Activated B cell treated with CpG ODN at 0.5 μM for 24 hours (primary cell): ENCODE measurements around the gene KCTD16. TPM values are rescaled to one million over a fixed set of nuclear protein-coding genes. Genes with fewer than 3 reads are reported as not detected.

ENCODE experiments used
- ATAC-seq: fragments of 200-7000 bp; cut with Tn5 transposase; one replicate; pipeline ENCODE4 v1.10.0; 2021; ENCODE audit warnings: low read depth, mild to moderate bottlenecking, moderate library complexity
- CTCF ChIA-PET: fragments of 350-600 bp; sonication (Branson Sonifier 250); formaldehyde crosslinking; loops from one replicate; lab custom pipeline; 2021; ENCODE audit warnings: antibody characterized with exemption; lab: Charles Lee
- POLR2A ChIA-PET: fragments of 350-600 bp; sonication (Branson Sonifier 250); formaldehyde crosslinking; loops from one replicate; lab custom pipeline; 2021; ENCODE audit warnings: antibody characterized with exemption; lab: Charles Lee
- DNase-seq: peaks from one replicate; pipeline ENCODE4 v3.0.0; 2022
- H3K27ac Mint-ChIP-seq: one replicate; pipeline ENCODE4 v1.8.0; 2020; ENCODE audit warnings: mixed read lengths
- H3K27me3 Mint-ChIP-seq: one replicate; pipeline ENCODE4 v1.8.0; 2021; ENCODE audit warnings: mixed read lengths
- H3K36me3 Mint-ChIP-seq: one replicate; pipeline ENCODE4 v1.8.0; 2021; ENCODE audit warnings: low read depth, mixed read lengths
- H3K4me1 Mint-ChIP-seq: one replicate; pipeline ENCODE4 v1.8.0; 2021; ENCODE audit warnings: mixed read lengths
- H3K4me3 Mint-ChIP-seq: one replicate; pipeline ENCODE4 v1.8.0; 2020; ENCODE audit warnings: mild to moderate bottlenecking, mixed read lengths
- H3K9me3 Mint-ChIP-seq: one replicate; pipeline ENCODE4 v1.8.0; 2020; ENCODE audit warnings: mixed read lengths
- intact Hi-C: fragments of 100-400 bp; cut with micrococcal nuclease; formaldehyde crosslinking; loops from one replicate; pipeline ENCODE4 v1.15.1; 2024
- total RNA-seq: library from RNA; stranded (reverse); gene quantifications from 2 replicates; pipeline ENCODE4 v1.2.3, GENCODE V29; 2022
- TF ChIP-seq, protein P1 (sequence below): fragments of 200-600 bp; IDR thresholded peaks from one replicate; pipeline ENCODE4 v1.8.0; 2022; ENCODE audit warnings: antibody characterized with exemption, mild to moderate bottlenecking

The KCTD16 gene
- total RNA-seq, 1 donor from 2014 or later, result not detected

DNA sequence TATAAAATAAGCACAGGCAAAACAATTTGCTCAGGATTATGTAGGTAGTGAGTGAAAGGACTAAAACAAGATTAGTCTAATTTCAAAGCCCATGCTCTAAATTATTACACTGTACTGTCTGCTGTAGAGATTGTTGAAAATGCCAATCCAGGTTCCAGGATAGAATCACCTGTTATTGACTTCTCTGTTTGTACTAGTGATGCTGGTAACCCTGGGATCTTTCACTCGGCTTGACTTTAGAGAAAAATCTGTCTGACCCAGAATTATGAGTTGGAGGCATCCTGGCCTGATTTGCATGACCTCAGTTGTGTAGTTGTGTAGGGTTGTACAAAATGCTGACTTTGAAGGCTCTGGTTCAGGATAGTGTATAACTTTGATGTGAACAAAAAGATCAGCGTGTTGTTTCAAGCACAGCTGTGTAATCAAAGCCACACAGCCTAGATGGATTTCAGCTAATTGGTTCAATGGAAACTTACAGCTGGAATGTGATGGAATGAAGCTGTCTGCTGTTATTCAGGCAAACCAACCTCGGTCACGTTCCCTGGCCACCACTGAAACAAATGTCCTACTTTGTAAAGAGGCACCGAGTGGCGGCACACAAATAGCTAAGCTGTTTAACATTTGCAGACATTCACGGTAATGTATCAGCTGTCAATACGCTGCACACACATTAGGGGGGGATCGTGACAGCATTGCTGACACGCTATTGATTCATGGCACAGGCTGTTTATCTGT, 340.3 kb downstream of the KCTD16 start:
- POLR2A ChIA-PET, result no interaction called here
- H3K27me3 Mint-ChIP-seq, result no peaks in the 10 kb centered on the region

DNA sequence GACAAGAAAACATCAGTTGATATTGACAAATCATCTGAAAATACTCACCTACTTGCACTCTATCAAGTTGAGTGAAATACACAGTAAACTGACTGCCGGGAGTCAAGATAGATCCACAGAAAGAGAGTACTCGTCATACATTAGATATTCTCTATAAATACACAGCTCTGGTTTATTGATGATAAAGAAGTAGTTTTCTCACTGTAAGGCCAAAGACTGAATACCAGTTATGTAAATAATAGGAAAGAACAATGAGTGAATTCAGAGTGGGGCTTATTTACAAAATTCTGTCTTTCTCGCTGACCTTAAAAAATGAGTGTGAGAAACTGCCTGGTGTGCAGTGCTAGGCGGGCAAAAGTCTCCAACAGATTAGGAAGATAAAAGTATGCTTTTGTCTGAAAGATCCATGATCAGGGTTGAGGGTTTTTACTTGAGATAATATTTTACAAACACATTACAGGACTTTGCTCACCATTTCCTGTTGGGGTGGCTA, 341.0 kb downstream of the KCTD16 start:
- Mint-ChIP-seq H3K27me3 (no peaks in the 10 kb centered on the region), H3K9me3 (peaks cover 3% of the 10 kb centered on the region), H3K27ac (no peak overlapping the region), H3K36me3 (no peaks in the 10 kb centered on the region), H3K4me3 (no peak overlapping the region), H3K4me1 (no peaks in the 10 kb centered on the region)
- TF ChIP-seq, protein P1, sequence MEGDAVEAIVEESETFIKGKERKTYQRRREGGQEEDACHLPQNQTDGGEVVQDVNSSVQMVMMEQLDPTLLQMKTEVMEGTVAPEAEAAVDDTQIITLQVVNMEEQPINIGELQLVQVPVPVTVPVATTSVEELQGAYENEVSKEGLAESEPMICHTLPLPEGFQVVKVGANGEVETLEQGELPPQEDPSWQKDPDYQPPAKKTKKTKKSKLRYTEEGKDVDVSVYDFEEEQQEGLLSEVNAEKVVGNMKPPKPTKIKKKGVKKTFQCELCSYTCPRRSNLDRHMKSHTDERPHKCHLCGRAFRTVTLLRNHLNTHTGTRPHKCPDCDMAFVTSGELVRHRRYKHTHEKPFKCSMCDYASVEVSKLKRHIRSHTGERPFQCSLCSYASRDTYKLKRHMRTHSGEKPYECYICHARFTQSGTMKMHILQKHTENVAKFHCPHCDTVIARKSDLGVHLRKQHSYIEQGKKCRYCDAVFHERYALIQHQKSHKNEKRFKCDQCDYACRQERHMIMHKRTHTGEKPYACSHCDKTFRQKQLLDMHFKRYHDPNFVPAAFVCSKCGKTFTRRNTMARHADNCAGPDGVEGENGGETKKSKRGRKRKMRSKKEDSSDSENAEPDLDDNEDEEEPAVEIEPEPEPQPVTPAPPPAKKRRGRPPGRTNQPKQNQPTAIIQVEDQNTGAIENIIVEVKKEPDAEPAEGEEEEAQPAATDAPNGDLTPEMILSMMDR, result no peak
- ATAC-seq, result no peak
- intact Hi-C loops, result no loop called here
- no peak for DNase-seq
- POLR2A ChIA-PET, result no interaction called here
- CTCF ChIA-PET, result no interaction called here

More for the DNA sequence above, 340.3 kb downstream of the KCTD16 start:
- intact Hi-C loops, result no loop called here
- CTCF ChIA-PET, result no interaction called here
- ATAC-seq (no peak), DNase-seq (no peak)
- no peaks in the 10 kb centered on the region for H3K36me3 Mint-ChIP-seq
- no peak overlapping the region for H3K27ac Mint-ChIP-seq
- TF ChIP-seq, protein P1, result no peak
- H3K9me3 Mint-ChIP-seq, result peaks cover 3% of the 10 kb centered on the region
- H3K4me3 Mint-ChIP-seq, result no peak overlapping the region
- no peaks in the 10 kb centered on the region for H3K4me1 Mint-ChIP-seq

DNA sequence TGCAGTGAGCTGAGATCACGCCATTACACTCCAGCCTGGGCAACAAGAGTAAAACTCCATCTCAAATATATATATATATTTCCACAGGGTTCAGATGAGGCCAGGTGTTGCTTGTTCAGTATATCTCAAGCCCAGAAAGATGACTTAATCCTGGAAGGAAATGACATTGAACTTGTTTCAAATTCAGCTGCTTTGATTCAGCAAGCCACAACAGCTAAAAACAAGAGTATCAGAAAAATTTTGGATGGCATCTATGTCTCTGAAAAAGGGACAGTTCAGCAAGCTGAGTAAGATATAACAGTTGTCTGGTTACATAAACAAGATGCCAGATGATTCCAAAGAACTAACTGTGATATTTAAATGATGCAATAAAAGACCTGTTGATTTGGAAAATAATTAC, 352.0 kb downstream of the KCTD16 start:
- DNase-seq (no peak), ATAC-seq (no peak)
- no peaks in the 10 kb centered on the region for H3K27me3 Mint-ChIP-seq
- no peak overlapping the region for H3K4me3 Mint-ChIP-seq
- intact Hi-C loops, result no loop called here
- no peaks in the 10 kb centered on the region for H3K36me3 Mint-ChIP-seq
- H3K27ac Mint-ChIP-seq, result no peak overlapping the region
- ChIA-PET CTCF (no interaction called here), POLR2A (no interaction called here)
- TF ChIP-seq, protein P1, result no peak
- H3K4me1 Mint-ChIP-seq, result no peaks in the 10 kb centered on the region
- H3K9me3 Mint-ChIP-seq, result peaks cover under 1% of the 10 kb centered on the region

DNA sequence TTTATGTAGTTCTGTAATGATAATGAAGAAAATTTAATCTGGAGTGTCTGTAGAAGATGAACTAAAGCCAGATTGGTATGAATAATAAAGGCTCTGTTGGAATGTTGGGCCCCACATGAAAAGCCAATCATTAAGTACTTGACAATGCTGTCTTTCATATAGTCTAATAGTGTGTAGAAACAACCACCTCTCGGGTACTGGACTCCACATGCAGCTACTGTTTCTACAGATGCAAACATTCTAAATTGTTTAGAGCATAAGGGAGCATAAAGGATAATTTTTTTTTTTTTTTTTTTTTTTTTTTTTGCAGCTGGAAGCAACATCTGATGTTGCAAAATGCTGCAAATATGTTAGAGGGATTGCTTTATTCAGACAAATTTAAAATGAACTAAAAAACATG, 354.3 kb downstream of the KCTD16 start:
- Mint-ChIP-seq H3K9me3 (peaks cover 6% of the 10 kb centered on the region), H3K27ac (no peak overlapping the region), H3K4me3 (no peak overlapping the region), H3K36me3 (no peaks in the 10 kb centered on the region), H3K27me3 (no peaks in the 10 kb centered on the region), H3K4me1 (no peaks in the 10 kb centered on the region)
- POLR2A ChIA-PET, result no interaction called here
- intact Hi-C loops, result no loop called here
- ATAC-seq, result no peak
- TF ChIP-seq, protein P1, result no peak
- CTCF ChIA-PET, result no interaction called here
- DNase-seq, result no peak

DNA sequence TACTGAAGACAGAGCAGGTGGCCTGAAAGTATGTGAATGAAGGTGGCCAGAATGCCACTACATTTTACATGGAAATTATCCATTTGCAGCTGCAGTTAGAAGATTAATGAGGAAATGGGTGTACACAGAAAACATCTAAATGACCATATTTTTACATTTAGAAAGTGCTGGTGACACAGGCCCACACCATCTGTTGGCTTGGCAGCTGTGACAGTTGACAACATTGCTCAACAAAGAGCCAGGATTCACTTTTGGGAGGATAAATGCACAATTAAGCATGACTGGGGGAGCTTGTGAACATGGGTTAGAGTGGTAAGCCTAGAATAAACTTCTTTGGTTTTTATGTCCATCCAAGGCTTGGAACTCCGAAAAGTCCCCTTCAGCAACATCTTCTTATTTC, 360.5 kb downstream of the KCTD16 start:
- no peaks in the 10 kb centered on the region for H3K27me3 Mint-ChIP-seq
- H3K9me3 Mint-ChIP-seq, result peaks cover 13% of the 10 kb centered on the region
- H3K4me3 Mint-ChIP-seq, result no peak overlapping the region
- CTCF ChIA-PET, result no interaction called here
- ATAC-seq (no peak), DNase-seq (no peak)
- H3K27ac Mint-ChIP-seq, result no peak overlapping the region
- no peaks in the 10 kb centered on the region for H3K36me3 Mint-ChIP-seq
- TF ChIP-seq, protein P1, result no peak
- POLR2A ChIA-PET, result no interaction called here
- intact Hi-C loops, result no loop called here
- no peaks in the 10 kb centered on the region for H3K4me1 Mint-ChIP-seq

Other genes starting within 250 kb of the KCTD16 start
- gene YIPF5, start 214 bp upstream of the KCTD16 start, total RNA-seq, result 28.0 and 29.4 TPM in 2 replicates